ENCODE measurements around the gene AOPEP.
A peak's percentile ranks its signal among the peaks of the same experiment; 100 is the strongest.

The AOPEP gene

GRCh38 chr9:95085861-95086563 lies 359.5 kb downstream of the AOPEP start:
- H3K36me3 ChIP-seq (ENCODE audit: insufficient read depth, low read length): peaks cover 23% of the 10 kb centered on the region; the same call in 1 of the 2 replicates
- H3K79me2 ChIP-seq (ENCODE audit: insufficient read depth, low read length): no peaks in the 10 kb centered on the region

GRCh38 chr9:95086564-95086955 lies 360.1 kb downstream of the AOPEP start:
- Histone ChIP-seq H3K79me2 (ENCODE audit: insufficient read depth, low read length) (no peaks in the 10 kb centered on the region), H3K36me3 (ENCODE audit: insufficient read depth, low read length) (peaks cover 17% of the 10 kb centered on the region; the same call in 1 of the 2 replicates), H3K9me2 (replicated peaks; ENCODE audit: low read depth, low read length) (no peaks in the 10 kb centered on the region), H2AFZ (ENCODE audit: low read length) (no peak overlapping the region), H4K20me1 (ENCODE audit: insufficient read depth, low read length, poor library complexity, severe bottlenecking) (no peaks in the 10 kb centered on the region), H3K27me3 (ENCODE audit: insufficient read depth, low read length, poor library complexity, severe bottlenecking) (no peaks in the 10 kb centered on the region), H3K9me3 (ENCODE audit: insufficient read depth, low read depth, low read length) (no peaks in the 10 kb centered on the region), H3K4me3 (ENCODE audit: low read length, poor library complexity, severe bottlenecking) (no peak overlapping the region), H3K4me1 (ENCODE audit: insufficient read depth, low read length, poor library complexity, severe bottlenecking) (peaks cover 18% of the 10 kb centered on the region), H3F3A (ENCODE audit: low read depth) (no peaks in the 10 kb centered on the region), H3K4me2 (ENCODE audit: low read depth, low read length, poor library complexity, severe bottlenecking) (no peak overlapping the region), H3K9ac (ENCODE audit: low read depth, low read length, poor library complexity, severe bottlenecking) (no peak overlapping the region)
- no peak for TF ChIP-seq CTCF (conservative IDR thresholded peaks at IDR 0.05; ENCODE audit: low read length)
- TF ChIP-seq EZH2phosphoT487 (IDR thresholded peaks at IDR 0.05; ENCODE audit: borderline replicate concordance): no peak

More at GRCh38 chr9:95085861-95086563, 359.5 kb downstream of the AOPEP start:
- Histone ChIP-seq H3F3A (ENCODE audit: low read depth) (no peaks in the 10 kb centered on the region), H3K9me3 (ENCODE audit: insufficient read depth, low read depth, low read length) (no peaks in the 10 kb centered on the region), H3K4me1 (ENCODE audit: insufficient read depth, low read length, poor library complexity, severe bottlenecking) (peaks cover 16% of the 10 kb centered on the region), H3K4me2 (ENCODE audit: low read depth, low read length, poor library complexity, severe bottlenecking) (no peak overlapping the region), H3K27me3 (ENCODE audit: insufficient read depth, low read length, poor library complexity, severe bottlenecking) (no peaks in the 10 kb centered on the region), H2AFZ (ENCODE audit: low read length) (no peak overlapping the region), H4K20me1 (ENCODE audit: insufficient read depth, low read length, poor library complexity, severe bottlenecking) (no peaks in the 10 kb centered on the region), H3K9ac (ENCODE audit: low read depth, low read length, poor library complexity, severe bottlenecking) (no peak overlapping the region), H3K9me2 (replicated peaks; ENCODE audit: low read depth, low read length) (no peaks in the 10 kb centered on the region), H3K4me3 (ENCODE audit: low read length, poor library complexity, severe bottlenecking) (no peak overlapping the region)
- no peak for TF ChIP-seq EZH2phosphoT487 (IDR thresholded peaks at IDR 0.05; ENCODE audit: borderline replicate concordance)
- no peak for TF ChIP-seq CTCF (conservative IDR thresholded peaks at IDR 0.05; ENCODE audit: low read length)

- Histone ChIP-seq H3K9ac (ENCODE audit: low read depth, low read length, poor library complexity, severe bottlenecking) (no peak overlapping the region), H4K20me1 (ENCODE audit: insufficient read depth, low read length, poor library complexity, severe bottlenecking) (no peaks in the 10 kb centered on the region), H2AFZ (ENCODE audit: low read length) (no peak overlapping the region), H3K4me3 (ENCODE audit: low read length, poor library complexity, severe bottlenecking) (no peak overlapping the region), H3K9me2 (replicated peaks; ENCODE audit: low read depth, low read length) (no peaks in the 10 kb centered on the region), H3K4me2 (ENCODE audit: low read depth, low read length, poor library complexity, severe bottlenecking) (no peak overlapping the region), H3K9me3 (ENCODE audit: insufficient read depth, low read depth, low read length) (no peaks in the 10 kb centered on the region), H3K79me2 (ENCODE audit: insufficient read depth, low read length) (no peaks in the 10 kb centered on the region), H3F3A (ENCODE audit: low read depth) (no peaks in the 10 kb centered on the region), H3K27me3 (ENCODE audit: insufficient read depth, low read length, poor library complexity, severe bottlenecking) (no peaks in the 10 kb centered on the region), H3K4me1 (ENCODE audit: insufficient read depth, low read length, poor library complexity, severe bottlenecking) (peaks cover 30% of the 10 kb centered on the region), H3K36me3 (ENCODE audit: insufficient read depth, low read length) (peaks cover 7% of the 10 kb centered on the region; the same call in 1 of the 2 replicates)
- TF ChIP-seq EZH2phosphoT487 (IDR thresholded peaks at IDR 0.05; ENCODE audit: borderline replicate concordance) (no peak), CTCF (conservative IDR thresholded peaks at IDR 0.05; ENCODE audit: low read length) (peak; percentile 59)
Measured at GRCh38 chr9:95087659-95088242, 361.3 kb downstream of the AOPEP start.
